DND-41 (cell line): ENCODE data around the gene BARHL2.
A peak's percentile ranks its signal among the peaks of the same experiment; 100 is the strongest.

Experiments
- CTCF ChIP-seq: IDR thresholded peaks from 2 replicates; pipeline ENCODE4 v1.5.1; 2012; ENCODE audit warnings: borderline replicate concordance, low read length, moderate library complexity, mild to moderate bottlenecking; ENCODE audit not compliant: poor library complexity, severe bottlenecking; ENCODE audit errors: extremely low read depth
- EZH2 ChIP-seq: IDR thresholded peaks from 3 replicates; pipeline ENCODE4 v1.6.1; 2012; ENCODE audit warnings: borderline replicate concordance, low read depth, mild to moderate bottlenecking, moderate library complexity, low read length, inconsistent platforms; ENCODE audit not compliant: severe bottlenecking

- TF ChIP-seq CTCF (peak; percentile 10), EZH2 (no peak)
These were observed 6.5 kb upstream of the BARHL2 start for GRCh38 chr1:90723590-90724108.
